ENCODE data around the gene RABEP2. TPM values are rescaled to one million over a fixed set of nuclear protein-coding genes. Genes with fewer than 3 reads are reported as not detected.

Gene RABEP2
- total RNA-seq, 2 experiments from 2014 or later, result 84.8 to 87.2 TPM

- Histone ChIP-seq H3K79me2 (ENCODE audit: insufficient read depth, low read depth, low read length) (no peaks in the 10 kb centered on the region), H3K36me3 (ENCODE audit: insufficient read depth, low read length) (no peaks in the 10 kb centered on the region), H3K4me1 (ENCODE audit: insufficient read depth, low read length, poor library complexity, severe bottlenecking) (no peaks in the 10 kb centered on the region), H4K20me1 (ENCODE audit: insufficient read depth, low read length) (no peaks in the 10 kb centered on the region), H3K9me3 (ENCODE audit: low read length) (no peaks in the 10 kb centered on the region), H3K9me2 (ENCODE audit: insufficient read depth, low read length) (no peaks in the 10 kb centered on the region), H2AFZ (ENCODE audit: low read length) (no peak overlapping the region), H3K4me3 (ENCODE audit: low read depth, low read length, poor library complexity, severe bottlenecking) (no peak overlapping the region), H3K4me2 (ENCODE audit: low read length) (no peak overlapping the region), H3K27ac (ENCODE audit: low read depth, low read length, poor library complexity, severe bottlenecking) (no peak overlapping the region)
- CTCF ChIA-PET (ENCODE audit: unreplicated experiment), result no interaction called here
- no peak for DNase-seq (ENCODE audit: low spot score)
- intact Hi-C loops (cut with micrococcal nuclease; ENCODE audit: unreplicated experiment), result no loop called here
- POLR2A ChIA-PET, result interaction anchor here (0.6 kb wide), 2 partner anchors 9 to 31 kb away, joined by 4 read pairs; no protein-coding TSS in a partner anchor
- no peak for TF ChIP-seq EZH2phosphoT487 (IDR thresholded peaks at IDR 0.05; ENCODE audit: borderline replicate concordance, low read depth, low read length)
- TF ChIP-seq CTCF (conservative IDR thresholded peaks at IDR 0.05; ENCODE audit: low read length), result no peak
- no TSS peak for BruUV-seq (replicated peaks)
These were observed 38.1 kb downstream of the RABEP2 start for GRCh38 chr16:28886945-28887344.

DNA sequence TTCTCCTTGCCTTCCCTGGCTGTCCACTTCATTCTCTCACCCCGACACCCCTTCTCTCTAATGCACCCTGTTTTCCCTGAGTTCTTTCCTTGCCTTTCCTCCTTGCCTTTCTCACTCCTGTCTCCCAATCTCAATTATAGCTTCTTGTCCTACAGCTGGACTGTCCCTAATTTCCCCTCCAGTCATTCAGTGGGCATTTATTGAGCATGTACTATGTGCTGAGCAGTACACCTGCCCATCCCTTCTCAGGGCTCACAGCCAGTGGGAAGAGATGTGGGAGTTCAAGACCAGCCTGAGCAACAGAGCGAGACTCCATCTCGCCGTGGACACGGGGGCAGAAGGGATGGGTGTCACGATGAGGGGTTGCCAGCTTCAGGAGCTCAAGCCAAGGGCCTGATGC lies 41.0 kb downstream of the RABEP2 start:
- no peak overlapping the region for H2AFZ ChIP-seq (ENCODE audit: low read length)
- H3K79me2 ChIP-seq (ENCODE audit: insufficient read depth, low read depth, low read length), result peaks cover 2% of the 10 kb centered on the region; the same call in 1 of the 2 replicates
- no peaks in the 10 kb centered on the region for H3K9me2 ChIP-seq (ENCODE audit: insufficient read depth, low read length)
- no TSS peak for BruUV-seq (replicated peaks)
- CTCF ChIA-PET (ENCODE audit: unreplicated experiment), result interaction anchor here (0.5 kb wide), 1 partner anchor 39 kb away, joined by 4 read pairs; no protein-coding TSS in a partner anchor
- H3K27ac ChIP-seq (ENCODE audit: low read depth, low read length, poor library complexity, severe bottlenecking), result no peak overlapping the region
- H3K4me3 ChIP-seq (ENCODE audit: low read depth, low read length, poor library complexity, severe bottlenecking), result no peak overlapping the region
- DNase-seq (ENCODE audit: low spot score), result no peak
- H3K4me1 ChIP-seq (ENCODE audit: insufficient read depth, low read length, poor library complexity, severe bottlenecking), result peaks cover 6% of the 10 kb centered on the region
- no peaks in the 10 kb centered on the region for H3K36me3 ChIP-seq (ENCODE audit: insufficient read depth, low read length)
- no peaks in the 10 kb centered on the region for H4K20me1 ChIP-seq (ENCODE audit: insufficient read depth, low read length)
- no peak for TF ChIP-seq EZH2phosphoT487 (IDR thresholded peaks at IDR 0.05; ENCODE audit: borderline replicate concordance, low read depth, low read length)
- no peak for TF ChIP-seq CTCF (conservative IDR thresholded peaks at IDR 0.05; ENCODE audit: low read length)
- no peak overlapping the region for H3K4me2 ChIP-seq (ENCODE audit: low read length)
- POLR2A ChIA-PET, result no interaction called here
- H3K9me3 ChIP-seq (ENCODE audit: low read length), result no peaks in the 10 kb centered on the region
- intact Hi-C loops (cut with micrococcal nuclease; ENCODE audit: unreplicated experiment), result no loop called here

DNA sequence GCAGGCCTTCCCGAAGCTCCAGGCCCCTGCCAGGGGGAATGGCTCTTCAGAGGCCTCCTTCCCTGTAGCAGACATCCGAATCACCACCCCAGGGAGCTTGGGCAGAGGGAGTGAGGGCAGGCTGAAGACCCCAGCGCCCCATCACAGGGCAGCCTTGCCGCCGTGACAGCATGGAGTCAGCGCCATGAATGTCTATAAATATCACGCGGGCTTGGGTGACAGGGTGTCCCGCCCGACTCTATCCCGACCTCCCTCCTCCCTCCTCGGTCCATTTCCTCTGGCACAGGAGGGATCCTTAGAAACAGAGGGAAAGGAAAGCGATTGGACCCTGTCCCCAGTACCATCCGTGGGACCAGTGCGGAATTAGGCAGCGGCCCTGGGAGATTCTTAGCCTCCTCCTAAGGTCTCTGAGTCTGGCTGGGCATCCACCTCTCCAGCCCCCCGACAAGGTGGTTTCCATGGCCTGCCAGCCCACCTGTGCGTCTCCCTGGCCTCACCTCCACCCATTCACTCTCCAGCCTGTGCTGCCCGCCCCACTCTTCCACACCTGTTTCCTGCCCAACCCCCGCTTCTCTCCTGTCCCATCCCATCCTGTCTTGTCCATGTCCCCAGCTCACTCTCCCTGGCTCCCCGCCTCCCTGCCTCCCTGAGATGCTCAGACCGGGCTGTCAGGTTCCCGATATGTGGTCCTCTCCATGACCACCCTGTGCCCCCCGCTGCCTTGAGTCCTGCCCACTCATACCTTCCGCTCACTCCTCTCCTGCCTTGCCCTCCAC lies 41.6 kb downstream of the RABEP2 start:
- intact Hi-C loops (cut with micrococcal nuclease; ENCODE audit: unreplicated experiment), result no loop called here
- ChIA-PET CTCF (ENCODE audit: unreplicated experiment) (no interaction called here), POLR2A (no interaction called here)
- Histone ChIP-seq H3K79me2 (ENCODE audit: insufficient read depth, low read depth, low read length) (peaks cover 6% of the 10 kb centered on the region; the same call in 1 of the 2 replicates), H3K9me3 (ENCODE audit: low read length) (no peaks in the 10 kb centered on the region), H4K20me1 (ENCODE audit: insufficient read depth, low read length) (no peaks in the 10 kb centered on the region), H3K4me3 (ENCODE audit: low read depth, low read length, poor library complexity, severe bottlenecking) (no peak overlapping the region), H3K9me2 (ENCODE audit: insufficient read depth, low read length) (no peaks in the 10 kb centered on the region), H3K36me3 (ENCODE audit: insufficient read depth, low read length) (no peaks in the 10 kb centered on the region), H3K4me1 (ENCODE audit: insufficient read depth, low read length, poor library complexity, severe bottlenecking) (peaks cover 11% of the 10 kb centered on the region), H3K4me2 (ENCODE audit: low read length) (no peak overlapping the region), H2AFZ (ENCODE audit: low read length) (no peak overlapping the region), H3K27ac (ENCODE audit: low read depth, low read length, poor library complexity, severe bottlenecking) (no peak overlapping the region)
- no peak for DNase-seq (ENCODE audit: low spot score)
- BruUV-seq (replicated peaks), result no TSS peak
- no peak for TF ChIP-seq CTCF (conservative IDR thresholded peaks at IDR 0.05; ENCODE audit: low read length)
- TF ChIP-seq EZH2phosphoT487 (IDR thresholded peaks at IDR 0.05; ENCODE audit: borderline replicate concordance, low read depth, low read length), result no peak

Measured in OCI-LY7 (cell line).